Endothelial cell of umbilical vein (primary cell): ENCODE results near the gene REL. TPM values are rescaled to one million over a fixed set of nuclear protein-coding genes. Genes with fewer than 3 reads are reported as not detected.

ENCODE experiments used
- BruUV-seq: library from RNA; stranded (reverse); fragments of 400-500 nt; replicated peaks from 2 replicates; lab custom pipeline; 2021; lab: Mats Ljungman, UMichigan
- CTCF ChIA-PET: fragments of 300-600, 350-600 bp; sonication (Branson Sonifier 250); formaldehyde crosslinking; loops from one replicate; lab custom pipeline; 2021; ENCODE audit warnings: antibody characterized with exemption, inconsistent platforms; lab: Charles Lee
- POLR2A ChIA-PET: fragments of 300-600, 350-600 bp; sonication (Branson Sonifier 250); formaldehyde crosslinking; loops from one replicate; lab custom pipeline; 2021; ENCODE audit warnings: antibody characterized with exemption, inconsistent platforms; lab: Charles Lee
- DNase-seq: peaks from one replicate; pipeline ENCODE4 v3.0.0-alpha.2; 2011; ENCODE audit warnings: low read depth, low spot score
- FAIRE-seq: peaks from 2 replicates; lab custom pipeline; 2011; peaks lifted over from hg19 to GRCh38; lab: Jason Lieb, UNC
- H2AFZ ChIP-seq: 2 replicates; pipeline ENCODE4 v1.6.0; 2012; ENCODE audit warnings: low read depth, low read length, control low read depth, inconsistent platforms
- H3K27ac ChIP-seq: 2 replicates; pipeline ENCODE4 v1.5.1; 2011; ENCODE audit warnings: low read depth, mild to moderate bottlenecking, control low read depth, low read length, moderate library complexity; ENCODE audit not compliant: insufficient read depth
- H3K27me3 ChIP-seq, 2 experiments: 2 replicates each; pipeline versions ENCODE4 v1.6.0 to v1.6.1; 2011; ENCODE audit warnings: low read length in 2 of 2, mixed read lengths in 1 of 2; ENCODE audit not compliant: control insufficient read depth in 2 of 2, insufficient read depth in 2 of 2
- H3K36me3 ChIP-seq, 2 experiments: 2 replicates in 1 of 2; 3 replicates in 1 of 2; pipeline ENCODE4 v1.5.1; 2011; ENCODE audit warnings: low read length in 2 of 2, mild to moderate bottlenecking in 1 of 2, moderate library complexity in 1 of 2; ENCODE audit not compliant: control insufficient read depth in 2 of 2, insufficient read depth in 2 of 2; ENCODE audit errors: extremely low read depth in 1 of 2
- H3K4me1 ChIP-seq: 3 replicates; pipeline ENCODE4 v1.5.1; 2011; ENCODE audit warnings: mild to moderate bottlenecking, low read length; ENCODE audit not compliant: control insufficient read depth, insufficient read depth; ENCODE audit errors: extremely low read depth
- H3K4me2 ChIP-seq: 2 replicates; pipeline ENCODE4 v1.6.1; 2011; ENCODE audit warnings: low read length, control low read depth, mixed read lengths; ENCODE audit not compliant: insufficient read depth
- H3K4me3 ChIP-seq, 3 experiments: fragments of 200-600 bp in 1 of 3; sonication (generic), shearing (Covaris generic) in 1 of 3; replicated peaks in 1 of 3; 2 replicates each; pipeline ENCODE4 v1.5.1; 2011 to 2016; ENCODE audit warnings: control low read depth in 3 of 3, low read length in 3 of 3, mild to moderate bottlenecking in 2 of 3, inconsistent platforms in 1 of 3, low read depth in 1 of 3, moderate library complexity in 1 of 3; ENCODE audit not compliant: insufficient read depth in 1 of 3
- H3K79me2 ChIP-seq: 2 replicates; pipeline ENCODE4 v1.6.0; 2012; ENCODE audit warnings: low read length, inconsistent platforms; ENCODE audit not compliant: control insufficient read depth, insufficient read depth
- H3K9ac ChIP-seq: replicated peaks from 2 replicates; pipeline ENCODE3; 2011; ENCODE audit warnings: low read length, control low read depth; ENCODE audit not compliant: insufficient read depth; ENCODE audit errors: extremely low read depth
- H3K9me1 ChIP-seq: replicated peaks from 3 replicates; pipeline ENCODE4 v1.6.0; 2011; ENCODE audit warnings: mild to moderate bottlenecking, low read length; ENCODE audit not compliant: control insufficient read depth, insufficient read depth; ENCODE audit errors: extremely low read depth
- H3K9me3 ChIP-seq: replicated peaks from 2 replicates; pipeline ENCODE4 v1.5.1; 2012; ENCODE audit warnings: low read length, inconsistent platforms; ENCODE audit not compliant: control insufficient read depth, insufficient read depth
- H4K20me1 ChIP-seq: replicated peaks from 2 replicates; pipeline ENCODE3; 2011; ENCODE audit warnings: mild to moderate bottlenecking, low read length; ENCODE audit not compliant: control insufficient read depth, insufficient read depth; ENCODE audit errors: extremely low read depth
- EZH2 ChIP-seq: IDR thresholded peaks from 2 replicates; pipeline ENCODE4 v1.6.1; 2012; ENCODE audit warnings: borderline replicate concordance, low read depth, mild to moderate bottlenecking, moderate library complexity, low read length, inconsistent platforms; ENCODE audit not compliant: severe bottlenecking
- FOS ChIP-seq: IDR thresholded peaks from 2 replicates; pipeline ENCODE4 v1.6.1; 2011; ENCODE audit warnings: mild to moderate bottlenecking, low read length, moderate library complexity, borderline replicate concordance; ENCODE audit not compliant: insufficient read depth
- GATA2 ChIP-seq: IDR thresholded peaks from 2 replicates; pipeline ENCODE4 v1.7.0; 2011; ENCODE audit warnings: low read depth, mild to moderate bottlenecking, moderate library complexity, mixed read lengths, low read length; ENCODE audit not compliant: insufficient read length, insufficient read depth
- JUN ChIP-seq: IDR thresholded peaks from 2 replicates; pipeline ENCODE4 v1.6.1; 2011; ENCODE audit warnings: borderline replicate concordance, low read depth; ENCODE audit not compliant: insufficient read length, insufficient read depth
- MAX ChIP-seq: IDR thresholded peaks from 2 replicates; pipeline ENCODE4 v1.6.1; 2011; ENCODE audit not compliant: insufficient read depth, insufficient read length
- MYC ChIP-seq: IDR thresholded peaks from one replicate; pipeline ENCODE4 v1.6.1; 2011; ENCODE audit warnings: mild to moderate bottlenecking, low read depth, low read length
- POLR2A ChIP-seq: IDR thresholded peaks from 2 replicates; pipeline ENCODE4 v1.6.1; 2012; ENCODE audit warnings: low read depth, mild to moderate bottlenecking, control low read depth, low read length
- POLR2AphosphoS5 ChIP-seq: IDR thresholded peaks from 2 replicates; pipeline ENCODE4 v1.6.1; 2012; ENCODE audit warnings: low read depth, mild to moderate bottlenecking, control low read depth, low read length, moderate library complexity; ENCODE audit not compliant: insufficient read depth
- dilution Hi-C: fragments of 300-500 bp; cut with MboI; formaldehyde crosslinking; loops from one replicate; pipeline ENCODE4 v1.15.0; 2019; ENCODE audit warnings: low sequenced_read_pairs; ENCODE audit not compliant: extremely low pct_ligation_motif_present
- intact Hi-C: fragments of 100-400 bp; cut with micrococcal nuclease; formaldehyde crosslinking; loops from one replicate; pipeline ENCODE4 v1.10.0; 2022
- polyA plus RNA-seq, 4 experiments: library from polyadenylated mRNA; depleted of rRNA in 3 of 4; stranded (reverse) in 3 of 4; unstranded in 1 of 4; fragments of >200 nt; gene quantifications; 2 replicates each; pipeline versions ENCODE4 v1.2.1 to v1.2.3, GENCODE V29; 2011 to 2012; ENCODE audit warnings: missing spikeins in 1 of 4
- total RNA-seq: library from RNA; stranded (reverse); gene quantifications from 2 replicates; pipeline ENCODE4 v1.2.3, GENCODE V29; 2021
- TF ChIP-seq, protein P1 (sequence below), 2 donors: IDR thresholded peaks; 1 replicate in 1 of 2; 2 replicates in 1 of 2; pipeline ENCODE4 v1.5.1; 2011; ENCODE audit warnings: low read length in 2 of 2, mild to moderate bottlenecking in 2 of 2, moderate library complexity in 2 of 2, control low read depth in 1 of 2, inconsistent platforms in 1 of 2, low read depth in 1 of 2; ENCODE audit not compliant: insufficient read depth in 1 of 2; ENCODE audit errors: extremely low read depth in 1 of 2

REL gene
- total and polyA plus RNA-seq, 2 donors (not counting 3 experiments of a cell fraction or from before 2014, with no cell fraction given) = 3.5 to 12.8 TPM

DNA sequence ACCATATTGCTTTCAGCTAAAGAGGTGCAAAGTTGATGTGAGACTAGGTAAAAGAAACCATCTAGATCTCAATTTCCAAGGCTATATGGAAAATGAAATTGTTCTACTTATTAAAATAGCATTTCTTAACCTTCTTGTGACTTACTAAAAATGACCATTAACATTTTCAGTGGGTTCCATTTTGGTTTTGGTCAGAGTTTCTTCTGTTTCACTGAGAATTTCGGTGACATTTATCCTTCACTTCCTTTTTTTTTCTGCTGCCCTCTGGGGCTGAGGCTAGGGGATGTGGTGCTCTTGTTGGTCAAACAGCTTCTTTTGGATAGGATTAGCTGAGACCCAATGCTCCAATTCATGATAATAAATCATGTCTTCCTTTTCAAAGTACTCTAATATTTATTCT, 44.3 kb upstream of the REL start:
- no peaks in the 10 kb centered on the region for H3K9me3 ChIP-seq
- no peaks in the 10 kb centered on the region for H3K9me1 ChIP-seq
- FAIRE-seq (no peak), DNase-seq (no peak)
- no peak overlapping the region for H3K4me3 ChIP-seq
- H3K27me3 ChIP-seq = peaks cover 20 to 37% of the 10 kb centered on the region in 2 experiments
- H3K4me1 ChIP-seq = no peaks in the 10 kb centered on the region
- intact Hi-C loops (no loop called here), dilution Hi-C loops (no loop called here)
- ChIA-PET POLR2A (no interaction called here), CTCF (interaction anchor here (1.2 to 2.2 kb wide), 2 partner anchors 11 to 13 kb away, joined by 3 to 11 read pairs; no protein-coding TSS in a partner anchor)
- no peak overlapping the region for H2AFZ ChIP-seq
- H3K27ac ChIP-seq = no peak overlapping the region
- no peaks in the 10 kb centered on the region for H3K36me3 ChIP-seq
- no peaks in the 10 kb centered on the region for H3K79me2 ChIP-seq
- TF ChIP-seq POLR2AphosphoS5 = no peak
- no peak for TF ChIP-seq MYC
- TF ChIP-seq, protein P1, sequence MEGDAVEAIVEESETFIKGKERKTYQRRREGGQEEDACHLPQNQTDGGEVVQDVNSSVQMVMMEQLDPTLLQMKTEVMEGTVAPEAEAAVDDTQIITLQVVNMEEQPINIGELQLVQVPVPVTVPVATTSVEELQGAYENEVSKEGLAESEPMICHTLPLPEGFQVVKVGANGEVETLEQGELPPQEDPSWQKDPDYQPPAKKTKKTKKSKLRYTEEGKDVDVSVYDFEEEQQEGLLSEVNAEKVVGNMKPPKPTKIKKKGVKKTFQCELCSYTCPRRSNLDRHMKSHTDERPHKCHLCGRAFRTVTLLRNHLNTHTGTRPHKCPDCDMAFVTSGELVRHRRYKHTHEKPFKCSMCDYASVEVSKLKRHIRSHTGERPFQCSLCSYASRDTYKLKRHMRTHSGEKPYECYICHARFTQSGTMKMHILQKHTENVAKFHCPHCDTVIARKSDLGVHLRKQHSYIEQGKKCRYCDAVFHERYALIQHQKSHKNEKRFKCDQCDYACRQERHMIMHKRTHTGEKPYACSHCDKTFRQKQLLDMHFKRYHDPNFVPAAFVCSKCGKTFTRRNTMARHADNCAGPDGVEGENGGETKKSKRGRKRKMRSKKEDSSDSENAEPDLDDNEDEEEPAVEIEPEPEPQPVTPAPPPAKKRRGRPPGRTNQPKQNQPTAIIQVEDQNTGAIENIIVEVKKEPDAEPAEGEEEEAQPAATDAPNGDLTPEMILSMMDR (IDR thresholded peaks at IDR 0.05; ENCODE audit: extremely low read depth in 1 of 2, insufficient read depth in 1 of 2, low read depth in 1 of 2, low read length in 2 of 2) = no peak
- TF ChIP-seq EZH2 = no peak
- TF ChIP-seq POLR2A = no peak
- no peak for TF ChIP-seq MAX
- TF ChIP-seq FOS = no peak
- TF ChIP-seq JUN = no peak
- TF ChIP-seq GATA2 = no peak
- H3K9ac ChIP-seq = no peak overlapping the region
- no peak overlapping the region for H3K4me2 ChIP-seq
- no peaks in the 10 kb centered on the region for H4K20me1 ChIP-seq
- BruUV-seq = no TSS peak
